ENCODE measurements around the gene AASDH. TPM values are rescaled to one million over a fixed set of nuclear protein-coding genes. Genes with fewer than 3 reads are reported as not detected.
A peak's percentile ranks its signal among the peaks of the same experiment; 100 is the strongest.

The AASDH gene
- total and polyA plus RNA-seq, 5 donors from 2014 or later, result 12.3 to 25.3 (median 19.2) TPM

DNA sequence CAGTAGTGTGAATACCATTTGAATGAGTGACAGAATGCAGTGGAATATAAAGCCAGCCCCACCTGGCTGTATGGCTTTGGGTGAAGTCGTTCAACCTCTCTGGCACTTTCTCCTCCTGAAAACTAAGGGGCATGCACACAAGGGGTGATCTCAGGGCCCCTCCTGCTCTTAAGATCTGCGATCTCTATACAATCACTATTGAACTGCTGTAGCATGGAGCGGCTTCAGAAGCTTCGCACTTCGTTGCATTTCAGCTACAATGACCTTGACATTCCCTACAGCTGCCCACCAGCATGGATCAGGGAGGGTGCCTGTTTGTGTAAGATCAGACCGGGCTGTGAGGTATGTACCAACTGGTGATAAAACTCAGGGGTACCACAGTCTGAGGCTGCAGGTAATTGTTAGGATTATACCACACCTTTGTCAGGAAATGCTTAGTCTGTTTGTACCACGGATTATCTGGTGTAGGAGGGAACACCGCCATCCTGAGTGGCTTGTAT is 85.2 kb downstream of the AASDH start:
- Mint-ChIP-seq H3K4me3 (no peak overlapping the region), H3K27ac (no peak overlapping the region), H3K36me3 (no peaks in the 10 kb centered on the region), H3K9me3 (no peaks in the 10 kb centered on the region), H3K4me1 (peaks cover 5 to 12% (median 7%) of the 10 kb centered on the region in 4 donors), H3K27me3 (peaks cover 13% of the 10 kb centered on the region)
- Histone ChIP-seq H3K27ac (ENCODE audit: insufficient read depth, low read length, poor library complexity, severe bottlenecking) (no peak overlapping the region), H3K4me3 (ENCODE audit: low read depth, low read length) (no peak overlapping the region), H3K9me3 (ENCODE audit: control insufficient read depth in 2 of 2, low read length in 2 of 2) (no peaks in the 10 kb centered on the region), H3K4me1 (ENCODE audit: control insufficient read depth, insufficient read depth, low read length, poor library complexity, severe bottlenecking) (peaks cover 4% of the 10 kb centered on the region), H3K27me3 (ENCODE audit: control insufficient read depth, insufficient read depth, low read length) (no peaks in the 10 kb centered on the region), H3K36me3 (ENCODE audit: control insufficient read depth, insufficient read depth, low read length) (no peaks in the 10 kb centered on the region)
- ATAC-seq (ENCODE audit: low read depth in 2 of 2) (no peak), DNase-seq (no peak)

DNA sequence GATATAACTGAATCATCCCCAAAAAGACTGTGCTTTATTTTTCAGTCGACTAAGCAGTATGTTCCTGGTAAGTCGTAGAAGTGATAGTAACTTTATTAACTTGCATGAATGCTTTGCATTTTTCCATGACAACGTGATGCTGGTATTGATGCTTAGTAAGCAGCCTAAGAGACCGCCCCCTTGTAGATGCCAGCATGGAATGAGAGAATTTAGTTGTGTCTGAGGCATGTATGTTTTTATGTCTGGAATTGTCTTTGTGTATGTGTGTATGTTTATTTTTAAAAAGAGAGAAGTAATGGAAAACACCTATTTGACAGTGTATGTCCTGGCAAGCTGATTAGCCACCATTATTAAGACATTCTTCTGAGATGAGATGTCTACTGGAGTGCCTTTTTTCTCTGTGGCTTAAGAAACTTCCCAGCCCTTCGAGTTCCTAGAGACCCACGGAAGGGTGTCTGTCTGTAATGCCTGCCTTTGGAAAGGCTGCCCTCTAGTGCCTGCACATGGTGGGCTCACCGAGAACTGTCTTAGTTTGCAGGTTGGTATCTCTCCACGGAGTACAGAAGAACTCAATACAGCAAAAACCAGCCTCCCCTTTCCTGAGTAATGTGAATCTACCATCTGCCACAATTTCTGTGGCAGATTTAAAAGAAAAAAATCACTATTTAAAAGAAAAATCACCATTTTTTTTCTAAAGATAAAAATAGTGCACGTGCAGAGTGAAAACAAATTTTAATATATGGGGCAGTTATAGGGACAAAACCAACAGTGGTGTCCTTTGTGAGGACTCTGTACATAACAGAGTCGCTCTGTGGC is 85.9 kb downstream of the AASDH start:
- Histone ChIP-seq H3K27ac (ENCODE audit: insufficient read depth, low read length, poor library complexity, severe bottlenecking) (no peak overlapping the region), H3K4me3 (ENCODE audit: low read depth, low read length) (peak overlapping the region; percentile 51)

DNA sequence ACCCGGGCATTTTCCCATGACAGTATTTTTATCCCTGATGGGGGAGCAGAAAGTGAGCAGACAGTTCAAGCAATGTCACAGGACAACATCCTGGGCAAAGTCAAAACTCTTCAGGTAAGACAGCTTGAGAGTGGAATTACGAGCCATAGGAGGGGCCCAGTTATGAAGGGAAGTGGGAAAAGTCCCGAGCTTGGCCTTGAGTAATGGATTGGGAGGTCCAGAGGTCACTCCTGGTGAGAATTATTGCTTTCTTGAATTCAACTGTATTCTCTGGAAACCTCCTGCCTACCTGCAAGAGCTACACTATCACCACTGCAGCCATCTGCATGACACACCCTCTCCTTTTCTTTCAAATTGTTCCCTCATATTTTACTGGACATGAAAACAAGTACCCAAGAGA is 89.1 kb downstream of the AASDH start:
- peaks cover 4% of the 10 kb centered on the region for H3K4me1 ChIP-seq (ENCODE audit: control insufficient read depth, insufficient read depth, low read length, poor library complexity, severe bottlenecking)
- no peaks in the 10 kb centered on the region for H3K36me3 ChIP-seq (ENCODE audit: control insufficient read depth, insufficient read depth, low read length)
- H3K27ac ChIP-seq (ENCODE audit: insufficient read depth, low read length, poor library complexity, severe bottlenecking), result no peak overlapping the region
- DNase-seq (no peak), ATAC-seq (ENCODE audit: low read depth in 2 of 2) (no peak)
- H3K4me1 Mint-ChIP-seq, result peaks cover 7 to 14% (median 9%) of the 10 kb centered on the region in 4 donors
- H3K27ac Mint-ChIP-seq, result peak overlapping the region in 2 of 3 donors; percentile 4 to 60
- H3K9me3 ChIP-seq (ENCODE audit: control insufficient read depth in 2 of 2, low read length in 2 of 2), result no peaks in the 10 kb centered on the region
- peaks cover 4% of the 10 kb centered on the region for H3K27me3 ChIP-seq (ENCODE audit: control insufficient read depth, insufficient read depth, low read length)
- H3K4me3 Mint-ChIP-seq, result no peak overlapping the region
- peaks cover 13% of the 10 kb centered on the region for H3K27me3 Mint-ChIP-seq
- H3K36me3 Mint-ChIP-seq, result no peaks in the 10 kb centered on the region
- no peak overlapping the region for H3K4me3 ChIP-seq (ENCODE audit: low read depth, low read length)
- no peaks in the 10 kb centered on the region for H3K9me3 Mint-ChIP-seq

More for the DNA sequence above, 85.9 kb downstream of the AASDH start:
- peaks cover 4% of the 10 kb centered on the region for H3K4me1 ChIP-seq (ENCODE audit: control insufficient read depth, insufficient read depth, low read length, poor library complexity, severe bottlenecking)
- DNase-seq (peak; percentile 9 to 61 (median 57)), ATAC-seq (ENCODE audit: low read depth in 2 of 2) (peak; percentile 76 to 80)
- H3K9me3 ChIP-seq (ENCODE audit: control insufficient read depth in 2 of 2, low read length in 2 of 2), result no peaks in the 10 kb centered on the region
- Mint-ChIP-seq H3K27me3 (peaks cover 13% of the 10 kb centered on the region), H3K4me3 (peak overlapping the region in 3 of 4 donors; percentile 17 to 73 (median 70)), H3K36me3 (no peaks in the 10 kb centered on the region), H3K27ac (peak overlapping the region in 1 of 3 donors; percentile 23), H3K4me1 (peaks cover 5 to 12% (median 7%) of the 10 kb centered on the region in 4 donors), H3K9me3 (no peaks in the 10 kb centered on the region)
- H3K27me3 ChIP-seq (ENCODE audit: control insufficient read depth, insufficient read depth, low read length), result no peaks in the 10 kb centered on the region
- no peaks in the 10 kb centered on the region for H3K36me3 ChIP-seq (ENCODE audit: control insufficient read depth, insufficient read depth, low read length)

DNA sequence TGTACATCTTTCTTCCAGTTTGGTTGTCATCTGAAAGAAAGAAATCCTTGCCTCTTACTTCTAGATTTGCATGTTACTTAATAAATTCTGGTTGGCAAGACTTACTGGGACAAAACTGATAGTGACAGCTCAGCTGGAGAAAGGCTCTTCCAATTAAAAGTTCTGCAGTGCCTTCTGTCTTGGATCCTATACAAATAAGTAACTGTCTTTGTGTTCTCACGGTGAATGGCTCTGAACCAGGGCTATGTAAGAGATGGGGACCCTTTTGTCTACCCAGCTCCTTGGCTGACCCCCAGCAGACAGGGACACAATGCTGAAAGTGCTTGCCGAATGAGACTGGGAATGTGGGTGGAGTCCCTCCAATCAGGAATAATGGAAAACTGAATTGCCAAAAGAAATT is 89.5 kb downstream of the AASDH start:
- no peak overlapping the region for H3K4me3 Mint-ChIP-seq

DNA sequence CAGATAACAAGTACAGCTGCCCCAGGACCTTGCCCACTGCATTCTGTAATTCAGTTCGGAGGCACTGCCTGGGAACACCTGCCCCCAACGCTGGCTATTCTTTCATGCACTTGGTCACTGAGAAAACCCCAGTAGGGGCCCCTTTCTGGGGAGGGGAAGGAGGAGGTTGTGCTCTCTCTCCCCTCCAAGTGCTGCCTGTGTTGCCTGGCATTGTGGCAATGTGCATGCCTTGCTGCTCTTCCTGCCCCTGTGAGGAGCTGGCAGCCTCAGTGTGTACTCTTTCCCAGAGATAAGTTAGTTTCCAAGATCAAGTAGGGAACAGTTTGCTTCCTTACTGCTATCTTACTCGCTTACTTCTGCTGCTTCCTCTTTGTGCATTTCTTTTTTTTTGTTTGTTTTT is 90.8 kb downstream of the AASDH start:
- H3K4me3 ChIP-seq (ENCODE audit: low read depth, low read length), result no peak overlapping the region
- peaks cover 5% of the 10 kb centered on the region for H3K27me3 ChIP-seq (ENCODE audit: control insufficient read depth, insufficient read depth, low read length)
- no peaks in the 10 kb centered on the region for H3K9me3 ChIP-seq (ENCODE audit: control insufficient read depth in 2 of 2, low read length in 2 of 2)
- Mint-ChIP-seq H3K4me3 (no peak overlapping the region), H3K27me3 (peaks cover 11% of the 10 kb centered on the region), H3K9me3 (peaks cover 0 to 8% (median 1%) of the 10 kb centered on the region in 7 donors), H3K27ac (no peak overlapping the region), H3K36me3 (no peaks in the 10 kb centered on the region), H3K4me1 (peaks cover 7 to 13% (median 8%) of the 10 kb centered on the region in 4 donors)
- H3K36me3 ChIP-seq (ENCODE audit: control insufficient read depth, insufficient read depth, low read length), result no peaks in the 10 kb centered on the region
- DNase-seq, result no peak
- peaks cover 2% of the 10 kb centered on the region for H3K4me1 ChIP-seq (ENCODE audit: control insufficient read depth, insufficient read depth, low read length, poor library complexity, severe bottlenecking)
- ATAC-seq (ENCODE audit: low read depth in 2 of 2), result no peak
- no peak overlapping the region for H3K27ac ChIP-seq (ENCODE audit: insufficient read depth, low read length, poor library complexity, severe bottlenecking)

More for the DNA sequence above, 89.5 kb downstream of the AASDH start:
- Mint-ChIP-seq H3K27me3 (peaks cover 13% of the 10 kb centered on the region), H3K27ac (peak overlapping the region in 1 of 3 donors; percentile 4), H3K4me1 (peaks cover 7 to 14% (median 9%) of the 10 kb centered on the region in 4 donors), H3K36me3 (no peaks in the 10 kb centered on the region), H3K9me3 (peaks cover 0 to 4% (median 0%) of the 10 kb centered on the region in 7 donors)
- H3K4me1 ChIP-seq (ENCODE audit: control insufficient read depth, insufficient read depth, low read length, poor library complexity, severe bottlenecking), result peaks cover 4% of the 10 kb centered on the region
- no peak overlapping the region for H3K4me3 ChIP-seq (ENCODE audit: low read depth, low read length)
- ATAC-seq (ENCODE audit: low read depth in 2 of 2), result no peak
- H3K27me3 ChIP-seq (ENCODE audit: control insufficient read depth, insufficient read depth, low read length), result peaks cover 4% of the 10 kb centered on the region
- no peaks in the 10 kb centered on the region for H3K9me3 ChIP-seq (ENCODE audit: control insufficient read depth in 2 of 2, low read length in 2 of 2)
- H3K36me3 ChIP-seq (ENCODE audit: control insufficient read depth, insufficient read depth, low read length), result no peaks in the 10 kb centered on the region
- DNase-seq, result no peak
- no peak overlapping the region for H3K27ac ChIP-seq (ENCODE audit: insufficient read depth, low read length, poor library complexity, severe bottlenecking)

DNA sequence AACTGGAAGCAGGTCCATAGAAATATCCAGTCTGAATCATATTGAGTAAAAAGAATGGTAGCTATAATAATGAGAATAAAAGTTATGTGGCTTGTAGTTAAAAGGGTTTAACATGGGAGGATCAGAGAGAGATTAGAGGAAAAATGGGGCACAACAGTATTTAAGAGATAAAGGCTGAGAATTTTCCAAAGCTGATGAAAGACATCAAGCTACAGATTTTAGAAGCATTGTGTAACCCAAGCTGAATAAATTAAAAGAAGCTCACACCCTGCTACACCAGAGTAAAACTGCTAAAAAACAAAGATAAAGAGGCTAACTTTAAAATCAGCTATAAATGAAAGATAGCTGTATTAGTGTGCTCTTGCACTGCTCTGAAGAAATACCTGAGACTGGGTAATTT is 94.2 kb downstream of the AASDH start:
- no peaks in the 10 kb centered on the region for H3K36me3 ChIP-seq (ENCODE audit: control insufficient read depth, insufficient read depth, low read length)
- Mint-ChIP-seq H3K27me3 (peaks cover 12% of the 10 kb centered on the region), H3K9me3 (peaks cover 0 to 10% (median 2%) of the 10 kb centered on the region in 7 donors), H3K4me1 (peaks cover 3 to 10% (median 9%) of the 10 kb centered on the region in 4 donors), H3K27ac (no peak overlapping the region), H3K36me3 (no peaks in the 10 kb centered on the region), H3K4me3 (no peak overlapping the region)
- H3K27me3 ChIP-seq (ENCODE audit: control insufficient read depth, insufficient read depth, low read length), result peaks cover 9% of the 10 kb centered on the region
- H3K4me1 ChIP-seq (ENCODE audit: control insufficient read depth, insufficient read depth, low read length, poor library complexity, severe bottlenecking), result peaks cover 5% of the 10 kb centered on the region
- DNase-seq (no peak), ATAC-seq (ENCODE audit: low read depth in 2 of 2) (no peak)
- H3K4me3 ChIP-seq (ENCODE audit: low read depth, low read length), result no peak overlapping the region
- no peaks in the 10 kb centered on the region for H3K9me3 ChIP-seq (ENCODE audit: control insufficient read depth in 2 of 2, low read length in 2 of 2)
- no peak overlapping the region for H3K27ac ChIP-seq (ENCODE audit: insufficient read depth, low read length, poor library complexity, severe bottlenecking)

DNA sequence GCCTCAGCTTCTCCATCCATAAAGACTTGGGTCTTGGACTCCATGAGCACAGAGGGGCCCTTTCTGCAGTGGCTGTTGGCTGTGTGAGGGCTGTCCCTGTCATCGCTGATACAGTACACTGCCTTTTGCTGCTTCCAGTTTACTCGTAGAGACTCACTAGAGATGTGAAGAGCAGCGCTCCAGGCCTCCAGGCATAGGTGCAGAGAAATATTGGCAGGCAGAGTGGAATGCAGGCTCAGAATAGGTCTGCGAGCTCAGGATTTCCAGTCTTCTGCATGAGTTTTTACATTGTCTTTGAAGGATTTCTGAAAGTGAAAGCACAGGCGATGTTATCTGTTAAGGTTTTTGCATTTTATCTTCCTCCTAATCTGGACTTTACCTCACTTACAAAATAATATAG is 97.4 kb downstream of the AASDH start:
- Mint-ChIP-seq H3K36me3 (no peaks in the 10 kb centered on the region), H3K27me3 (peaks cover 6% of the 10 kb centered on the region), H3K27ac (peak overlapping the region in 1 of 3 donors; percentile 11), H3K4me1 (peaks cover 0 to 9% (median 8%) of the 10 kb centered on the region in 4 donors), H3K9me3 (peaks cover 0 to 10% (median 2%) of the 10 kb centered on the region in 7 donors), H3K4me3 (peak overlapping the region in 3 of 4 donors; percentile 23 to 76 (median 66))
- peak in 1 of 3 donors; percentile 30 for DNase-seq
- Histone ChIP-seq H3K27me3 (ENCODE audit: control insufficient read depth, insufficient read depth, low read length) (peaks cover 9% of the 10 kb centered on the region), H3K36me3 (ENCODE audit: control insufficient read depth, insufficient read depth, low read length) (no peaks in the 10 kb centered on the region), H3K27ac (ENCODE audit: insufficient read depth, low read length, poor library complexity, severe bottlenecking) (no peak overlapping the region), H3K4me3 (ENCODE audit: low read depth, low read length) (peak overlapping the region; percentile 13), H3K4me1 (ENCODE audit: control insufficient read depth, insufficient read depth, low read length, poor library complexity, severe bottlenecking) (peaks cover 5% of the 10 kb centered on the region), H3K9me3 (ENCODE audit: control insufficient read depth in 2 of 2, low read length in 2 of 2) (no peaks in the 10 kb centered on the region)
- no peak for ATAC-seq (ENCODE audit: low read depth in 2 of 2)
